ENCODE data around the gene FAIM2.

GRCh38 chr12:49864798-49865090 lies 39.0 kb downstream of the FAIM2 start:
- no peak for TF ChIP-seq CTCF (IDR thresholded peaks at IDR 0.05)
- TF ChIP-seq ZFX (IDR thresholded peaks at IDR 0.05; ENCODE audit: borderline replicate concordance): no peak
